HG02678 (cell line): ENCODE measurements around the gene ARIH2.

ENCODE experiments used
- ATAC-seq: cut with Tn5 transposase; IDR thresholded peaks from one replicate; pipeline ENCODE4 v1.9.1; 2021; ENCODE audit warnings: mild to moderate bottlenecking, moderate library complexity; ENCODE audit not compliant: unreplicated experiment

The ARIH2 gene

GRCh38 chr3:48928679-48929078 lies 10.0 kb downstream of the ARIH2 start:
- ATAC-seq = no peak

- ATAC-seq = no peak
These were observed 10.9 kb downstream of the ARIH2 start for GRCh38 chr3:48929358-48930035.

DNA sequence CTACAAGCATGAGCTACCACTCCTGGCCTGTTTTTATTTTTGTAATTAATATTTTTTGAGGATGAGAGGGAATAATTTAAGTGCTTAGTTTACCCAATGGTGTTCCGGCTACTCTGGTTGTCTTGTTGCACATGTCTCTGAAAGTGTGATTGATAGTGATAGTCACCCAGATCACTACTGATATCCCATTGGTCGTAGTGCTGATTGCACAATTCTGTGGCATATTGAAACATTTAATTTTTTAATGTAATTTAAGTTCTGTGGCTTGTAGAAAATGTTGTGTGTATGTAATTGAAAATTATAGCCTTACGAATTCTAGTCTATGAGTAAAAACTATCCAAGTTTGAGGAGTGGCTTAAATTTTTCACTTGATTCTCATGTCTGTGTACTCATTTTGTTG lies 11.9 kb downstream of the ARIH2 start:
- no peak for ATAC-seq

DNA sequence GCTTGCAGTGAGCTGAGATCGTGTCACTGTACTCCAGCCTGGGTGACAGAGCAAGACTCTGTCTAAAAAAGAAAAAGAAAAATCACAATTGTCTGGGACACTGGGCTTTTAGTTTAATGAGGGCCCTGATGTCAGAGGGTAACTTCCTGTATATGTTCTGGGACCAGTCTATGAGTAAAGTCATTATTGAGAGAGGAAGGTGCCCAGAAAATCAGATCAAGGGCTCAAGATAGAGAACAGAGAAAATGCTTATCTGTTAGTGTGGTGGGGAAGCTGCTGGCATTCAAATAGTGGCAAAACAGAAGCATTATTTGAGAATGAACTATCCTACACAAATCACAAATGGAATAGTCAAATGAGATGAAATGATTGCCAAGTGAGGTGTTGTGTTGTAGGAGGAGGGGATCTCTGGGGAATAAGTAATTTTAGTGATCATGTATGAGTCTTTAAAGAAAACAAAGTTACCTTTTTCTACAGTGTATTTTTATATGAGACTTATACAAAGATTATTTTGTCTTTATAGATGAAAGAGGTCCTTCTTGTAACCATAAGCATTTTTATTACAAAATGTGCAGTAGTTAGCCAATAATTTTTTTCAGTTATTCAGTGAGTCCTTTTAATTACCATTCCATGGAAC lies 13.4 kb downstream of the ARIH2 start:
- no peak for ATAC-seq

DNA sequence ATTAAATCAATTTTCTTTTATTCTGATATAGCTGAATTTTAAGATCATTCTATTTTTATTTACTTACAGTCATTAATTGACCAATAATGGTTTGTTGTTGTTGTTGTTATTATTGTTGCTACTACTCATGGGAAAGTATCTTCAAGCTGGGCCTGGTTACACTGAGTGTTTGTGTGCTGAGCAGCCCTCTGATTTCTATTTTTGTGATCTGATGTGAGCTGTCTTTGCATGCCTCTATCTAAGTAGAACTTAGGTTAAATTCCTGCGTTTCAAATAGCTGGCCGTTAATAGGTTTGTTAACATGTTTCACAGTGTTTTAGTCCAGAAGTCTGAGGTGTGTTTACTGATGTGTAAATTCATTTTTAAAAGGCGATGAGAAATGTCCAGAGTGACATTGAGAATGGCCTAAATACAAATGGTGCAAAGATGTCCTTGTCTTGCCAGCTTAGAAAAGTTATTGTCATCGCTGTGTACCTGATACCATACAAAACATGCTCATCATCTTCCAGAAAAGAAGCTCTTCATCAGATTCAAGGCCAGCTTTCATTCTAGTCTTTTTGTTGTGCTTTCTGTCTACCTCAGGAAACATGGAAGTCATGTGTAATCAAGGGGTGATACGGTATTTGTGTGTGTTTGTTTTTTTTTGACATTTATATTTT lies 15.8 kb downstream of the ARIH2 start:
- ATAC-seq = no peak

- ATAC-seq = no peak
These were observed 16.9 kb downstream of the ARIH2 start for GRCh38 chr3:48935530-48935929.

- ATAC-seq = no peak
These were observed 19.5 kb downstream of the ARIH2 start for GRCh38 chr3:48938156-48938555.

- ATAC-seq = no peak
These were observed 20.0 kb downstream of the ARIH2 start for GRCh38 chr3:48938689-48939088.

DNA sequence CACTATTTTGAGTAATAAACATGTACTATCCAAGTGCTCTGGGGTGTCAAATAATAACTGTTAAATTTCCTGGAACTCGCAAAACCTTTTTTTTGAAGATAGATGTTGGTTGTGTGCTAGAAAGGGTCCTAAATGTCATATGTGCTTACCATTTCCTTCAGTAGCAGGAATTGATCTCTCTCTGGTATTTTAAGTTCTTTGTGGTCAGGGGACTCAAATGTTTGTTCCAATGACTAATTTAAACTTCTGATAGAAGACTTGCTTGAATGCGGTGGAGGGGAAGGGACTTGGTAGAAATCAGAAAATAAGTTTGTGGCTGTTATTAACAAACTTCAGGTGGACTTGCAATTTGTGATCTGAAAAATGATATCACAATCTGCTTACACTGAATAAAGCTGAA lies 26.8 kb downstream of the ARIH2 start:
- ATAC-seq = no peak

DNA sequence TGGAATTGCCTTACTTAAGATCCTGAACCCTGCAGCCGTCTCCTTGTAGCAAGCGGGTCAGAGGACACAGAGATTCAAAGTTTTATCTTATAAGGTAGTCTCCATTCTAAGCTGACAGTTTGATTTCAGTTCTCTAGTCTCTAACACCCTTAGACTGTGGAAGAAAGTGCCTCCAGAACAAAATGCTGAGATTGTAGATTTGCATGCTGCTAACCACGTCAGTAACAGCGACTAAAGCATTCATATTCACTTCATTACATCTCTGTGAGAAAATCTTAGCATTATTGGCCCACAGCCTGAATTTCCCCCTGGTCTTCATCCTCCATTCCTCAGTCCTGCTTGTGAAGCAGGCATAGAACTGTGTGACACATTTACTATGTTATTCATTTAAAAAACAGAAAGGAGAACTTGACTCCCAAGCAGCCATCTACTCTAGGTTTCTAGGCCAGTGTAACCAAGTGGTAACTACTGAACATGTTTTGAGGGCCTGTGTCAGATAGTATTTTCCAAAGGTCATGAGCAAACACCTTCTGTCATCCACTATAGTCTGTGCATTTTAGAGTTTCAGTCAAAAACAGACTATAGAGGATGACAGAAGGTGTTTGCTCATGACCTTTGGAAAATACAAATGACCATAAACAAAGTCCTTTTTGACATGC lies 27.4 kb downstream of the ARIH2 start:
- ATAC-seq = no peak

GRCh38 chr3:48949376-48949717 lies 30.7 kb downstream of the ARIH2 start:
- no peak for ATAC-seq

DNA sequence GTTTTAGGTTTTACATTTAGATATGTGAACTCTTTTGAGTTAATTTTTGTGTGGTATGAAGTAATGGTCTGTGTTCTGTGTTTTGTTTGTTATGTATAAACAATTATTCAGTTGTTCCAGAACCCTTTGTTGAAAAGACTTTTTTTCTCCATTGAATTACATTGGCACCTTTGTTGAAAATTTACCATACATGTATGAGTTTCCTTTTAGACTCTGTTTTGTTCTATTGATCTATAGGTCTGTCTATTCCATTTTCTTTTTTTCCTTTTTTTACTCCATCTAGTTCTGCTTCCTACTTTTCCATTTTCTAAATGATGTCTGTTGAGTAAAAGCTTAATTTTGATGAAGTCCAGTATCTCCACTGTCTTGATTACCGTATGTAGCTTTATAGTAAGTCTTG lies 31.4 kb downstream of the ARIH2 start:
- no peak for ATAC-seq

GRCh38 chr3:48951764-48952163 lies 33.1 kb downstream of the ARIH2 start:
- no peak for ATAC-seq

GRCh38 chr3:48952510-48953118 lies 34.0 kb downstream of the ARIH2 start:
- ATAC-seq = no peak

GRCh38 chr3:48957006-48957705 lies 38.5 kb downstream of the ARIH2 start:
- no peak for ATAC-seq

GRCh38 chr3:48960841-48961413 lies 42.3 kb downstream of the ARIH2 start:
- no peak for ATAC-seq

DNA sequence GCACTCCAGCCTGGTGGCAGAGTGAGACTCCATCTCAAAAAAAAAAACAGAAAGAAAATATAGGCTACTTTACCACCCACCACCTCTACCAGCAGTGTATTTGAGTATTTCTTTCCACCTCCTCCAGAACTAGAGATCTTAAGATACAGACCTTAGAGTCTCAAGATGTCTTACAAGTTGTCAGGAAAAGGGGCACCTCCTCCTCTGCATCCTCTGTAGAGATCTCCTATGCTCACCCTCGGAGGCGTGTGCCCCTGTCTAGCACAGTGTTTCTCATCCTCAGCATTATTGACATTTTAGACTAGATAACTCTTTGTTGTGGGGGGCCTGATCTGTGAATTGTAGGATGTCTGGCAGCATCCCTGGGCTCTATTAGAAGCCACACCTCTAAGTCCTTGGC lies 43.7 kb downstream of the ARIH2 start:
- ATAC-seq = no peak

GRCh38 chr3:48962939-48963338 lies 44.3 kb downstream of the ARIH2 start:
- ATAC-seq = no peak

GRCh38 chr3:48963591-48963990 lies 44.9 kb downstream of the ARIH2 start:
- ATAC-seq = no peak

GRCh38 chr3:48966367-48966766 lies 47.7 kb downstream of the ARIH2 start:
- no peak for ATAC-seq
